ENCODE data around the gene IDUA.

DNA sequence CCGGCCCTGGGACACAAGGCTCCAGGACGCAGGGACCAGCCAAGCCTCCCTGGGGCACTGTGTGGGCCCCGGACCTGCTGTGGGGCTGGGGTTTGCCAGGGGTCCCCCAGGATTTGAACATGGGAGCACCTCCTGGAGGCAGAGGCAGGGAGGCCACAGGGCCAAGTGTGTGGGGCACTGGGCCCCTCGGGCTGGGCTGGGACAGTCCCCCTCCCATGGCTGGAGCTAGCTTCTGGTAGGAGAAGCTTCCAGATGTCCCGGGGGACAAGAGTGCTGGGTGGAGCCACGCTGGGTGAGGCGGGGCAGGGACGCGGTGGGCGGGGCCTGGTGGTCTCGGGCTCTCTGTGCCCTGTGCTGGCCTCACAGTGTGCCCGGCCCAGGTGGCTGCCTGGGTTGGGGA lies 43.2 kb downstream of the IDUA start:
- TF ChIP-seq, protein P1, sequence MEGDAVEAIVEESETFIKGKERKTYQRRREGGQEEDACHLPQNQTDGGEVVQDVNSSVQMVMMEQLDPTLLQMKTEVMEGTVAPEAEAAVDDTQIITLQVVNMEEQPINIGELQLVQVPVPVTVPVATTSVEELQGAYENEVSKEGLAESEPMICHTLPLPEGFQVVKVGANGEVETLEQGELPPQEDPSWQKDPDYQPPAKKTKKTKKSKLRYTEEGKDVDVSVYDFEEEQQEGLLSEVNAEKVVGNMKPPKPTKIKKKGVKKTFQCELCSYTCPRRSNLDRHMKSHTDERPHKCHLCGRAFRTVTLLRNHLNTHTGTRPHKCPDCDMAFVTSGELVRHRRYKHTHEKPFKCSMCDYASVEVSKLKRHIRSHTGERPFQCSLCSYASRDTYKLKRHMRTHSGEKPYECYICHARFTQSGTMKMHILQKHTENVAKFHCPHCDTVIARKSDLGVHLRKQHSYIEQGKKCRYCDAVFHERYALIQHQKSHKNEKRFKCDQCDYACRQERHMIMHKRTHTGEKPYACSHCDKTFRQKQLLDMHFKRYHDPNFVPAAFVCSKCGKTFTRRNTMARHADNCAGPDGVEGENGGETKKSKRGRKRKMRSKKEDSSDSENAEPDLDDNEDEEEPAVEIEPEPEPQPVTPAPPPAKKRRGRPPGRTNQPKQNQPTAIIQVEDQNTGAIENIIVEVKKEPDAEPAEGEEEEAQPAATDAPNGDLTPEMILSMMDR (IDR thresholded peaks at IDR 0.05), result no peak
- no peak for TF ChIP-seq POLR2A (IDR thresholded peaks at IDR 0.05)
